ENCODE measurements around the gene FAM114A2. TPM values are rescaled to one million over a fixed set of nuclear protein-coding genes. Genes with fewer than 3 reads are reported as not detected.
"Not testable (repeated sequence)": the region's sequence is repeated elsewhere in the genome, so short reads cannot be mapped to it uniquely, and the experiment has no call there.

The FAM114A2 gene
- total and polyA plus RNA-seq, 4 donors, result 5.4 to 18.3 (median 11.6) TPM

DNA sequence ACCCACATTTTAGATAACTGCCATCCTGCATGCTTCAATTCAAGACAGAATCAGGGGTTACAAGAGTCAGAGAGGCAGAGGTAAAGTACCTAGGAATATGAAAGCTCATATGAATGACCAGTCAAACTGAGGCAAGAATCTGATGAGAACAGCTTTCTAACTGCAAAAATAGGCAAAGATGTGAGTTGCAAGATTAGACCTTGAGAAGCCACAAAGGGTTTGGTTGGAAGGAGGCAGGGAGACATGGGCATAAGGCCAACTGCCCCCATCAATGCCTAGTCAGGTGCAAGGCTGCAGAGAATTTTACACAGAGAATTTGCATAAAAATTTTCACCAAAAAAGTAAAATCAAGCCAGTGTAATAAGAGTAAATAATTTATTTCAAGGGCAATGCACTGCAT is 12.8 kb downstream of the FAM114A2 start:
- Histone ChIP-seq H3K9ac (ENCODE audit: low read depth in 1 of 2, low read length in 2 of 2) (no peak overlapping the region), H3K27ac (ENCODE audit: low read depth in 1 of 2, low read length in 2 of 2) (no peak overlapping the region), H3K27me3 (ENCODE audit: control insufficient read depth in 4 of 4, insufficient read depth in 4 of 4, low read length in 3 of 4) (no peaks in the 10 kb centered on the region), H3K4me1 (ENCODE audit: control insufficient read depth in 4 of 4, insufficient read depth in 4 of 4, low read length in 3 of 4) (no peaks in the 10 kb centered on the region), H3K9me3 (ENCODE audit: control insufficient read depth in 4 of 4, low read length in 3 of 4) (no peaks in the 10 kb centered on the region), H3K4me3 (ENCODE audit: low read depth in 1 of 3, low read length in 3 of 3) (no peak overlapping the region), H3K36me3 (ENCODE audit: control insufficient read depth in 4 of 4, insufficient read depth in 3 of 4, low read depth in 1 of 4, low read length in 3 of 4) (peaks cover 0 to 34% (median 25%) of the 10 kb centered on the region in 4 donors)
- no peak for DNase-seq (ENCODE audit: low spot score)
- TF ChIP-seq GABPA (IDR thresholded peaks at IDR 0.05 in 1 of 2, conservative IDR thresholded peaks at IDR 0.05 in 1 of 2) (no peak), ZBTB33 (IDR thresholded peaks at IDR 0.05) (no peak), TAF1 (conservative IDR thresholded peaks at IDR 0.05) (no peak)
- TF ChIP-seq, protein P1, sequence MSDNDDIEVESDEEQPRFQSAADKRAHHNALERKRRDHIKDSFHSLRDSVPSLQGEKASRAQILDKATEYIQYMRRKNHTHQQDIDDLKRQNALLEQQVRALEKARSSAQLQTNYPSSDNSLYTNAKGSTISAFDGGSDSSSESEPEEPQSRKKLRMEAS (IDR thresholded peaks at IDR 0.05), result no peak

DNA sequence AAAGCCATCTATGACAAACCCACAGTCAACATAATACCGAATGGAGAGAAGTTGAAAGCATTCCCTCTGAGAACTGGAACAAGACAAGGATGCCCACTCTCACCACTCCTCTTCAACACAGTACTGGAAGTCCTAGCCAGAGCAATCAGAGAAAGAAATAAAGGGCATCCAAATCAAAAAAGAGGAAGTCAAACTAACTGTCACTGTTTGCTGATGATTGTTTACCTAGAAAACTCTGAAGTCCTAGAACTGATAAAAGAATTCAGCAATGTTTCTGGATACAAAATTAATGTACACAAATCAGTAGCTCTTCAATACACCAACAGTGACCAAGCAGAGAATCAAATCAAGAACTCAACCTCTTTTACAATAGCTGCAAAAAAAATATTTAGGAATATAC is 19.8 kb downstream of the FAM114A2 start:
- DNase-seq (ENCODE audit: low spot score); H3K36me3 ChIP-seq (ENCODE audit: control insufficient read depth in 4 of 4, insufficient read depth in 3 of 4, low read depth in 1 of 4, low read length in 3 of 4); H3K9me3 ChIP-seq (ENCODE audit: control insufficient read depth in 4 of 4, low read length in 3 of 4); H3K9ac ChIP-seq (ENCODE audit: low read depth in 1 of 2, low read length in 2 of 2); H3K27me3 ChIP-seq (ENCODE audit: control insufficient read depth in 4 of 4, insufficient read depth in 4 of 4, low read length in 3 of 4); H3K4me1 ChIP-seq (ENCODE audit: control insufficient read depth in 4 of 4, insufficient read depth in 4 of 4, low read length in 3 of 4); H3K4me3 ChIP-seq (ENCODE audit: low read depth in 1 of 3, low read length in 3 of 3); H3K27ac ChIP-seq (ENCODE audit: low read depth in 1 of 2, low read length in 2 of 2): not testable (repeated sequence)
- 97% methylated on average over 1 of the region's 1 CpG for WGBS

- H3K9me3 ChIP-seq (ENCODE audit: control insufficient read depth in 4 of 4, low read length in 3 of 4), result no peaks in the 10 kb centered on the region
- no peak overlapping the region for H3K9ac ChIP-seq (ENCODE audit: low read depth in 1 of 2, low read length in 2 of 2)
- TF ChIP-seq ATF3 (IDR thresholded peaks at IDR 0.05) (no peak), FOXA2 (IDR thresholded peaks at IDR 0.05) (no peak), RXRA (IDR thresholded peaks at IDR 0.05) (no peak), RAD21 (IDR thresholded peaks at IDR 0.05) (no peak), SP1 (IDR thresholded peaks at IDR 0.05) (no peak), TAF1 (conservative IDR thresholded peaks at IDR 0.05) (no peak), ZBTB33 (IDR thresholded peaks at IDR 0.05) (no peak), EGR1 (IDR thresholded peaks at IDR 0.05; ENCODE audit: low read depth in 2 of 2) (no peak), GABPA (IDR thresholded peaks at IDR 0.05 in 1 of 2, conservative IDR thresholded peaks at IDR 0.05 in 1 of 2) (no peak), HNF4A (conservative IDR thresholded peaks at IDR 0.05) (no peak), CTCF (IDR thresholded peaks at IDR 0.05; ENCODE audit: low read depth, low read length, missing input control) (no peak), FOXA1 (IDR thresholded peaks at IDR 0.05) (no peak), JUND (IDR thresholded peaks at IDR 0.05) (no peak), HNF4G (IDR thresholded peaks at IDR 0.05) (no peak)
- TF ChIP-seq, protein P2, sequence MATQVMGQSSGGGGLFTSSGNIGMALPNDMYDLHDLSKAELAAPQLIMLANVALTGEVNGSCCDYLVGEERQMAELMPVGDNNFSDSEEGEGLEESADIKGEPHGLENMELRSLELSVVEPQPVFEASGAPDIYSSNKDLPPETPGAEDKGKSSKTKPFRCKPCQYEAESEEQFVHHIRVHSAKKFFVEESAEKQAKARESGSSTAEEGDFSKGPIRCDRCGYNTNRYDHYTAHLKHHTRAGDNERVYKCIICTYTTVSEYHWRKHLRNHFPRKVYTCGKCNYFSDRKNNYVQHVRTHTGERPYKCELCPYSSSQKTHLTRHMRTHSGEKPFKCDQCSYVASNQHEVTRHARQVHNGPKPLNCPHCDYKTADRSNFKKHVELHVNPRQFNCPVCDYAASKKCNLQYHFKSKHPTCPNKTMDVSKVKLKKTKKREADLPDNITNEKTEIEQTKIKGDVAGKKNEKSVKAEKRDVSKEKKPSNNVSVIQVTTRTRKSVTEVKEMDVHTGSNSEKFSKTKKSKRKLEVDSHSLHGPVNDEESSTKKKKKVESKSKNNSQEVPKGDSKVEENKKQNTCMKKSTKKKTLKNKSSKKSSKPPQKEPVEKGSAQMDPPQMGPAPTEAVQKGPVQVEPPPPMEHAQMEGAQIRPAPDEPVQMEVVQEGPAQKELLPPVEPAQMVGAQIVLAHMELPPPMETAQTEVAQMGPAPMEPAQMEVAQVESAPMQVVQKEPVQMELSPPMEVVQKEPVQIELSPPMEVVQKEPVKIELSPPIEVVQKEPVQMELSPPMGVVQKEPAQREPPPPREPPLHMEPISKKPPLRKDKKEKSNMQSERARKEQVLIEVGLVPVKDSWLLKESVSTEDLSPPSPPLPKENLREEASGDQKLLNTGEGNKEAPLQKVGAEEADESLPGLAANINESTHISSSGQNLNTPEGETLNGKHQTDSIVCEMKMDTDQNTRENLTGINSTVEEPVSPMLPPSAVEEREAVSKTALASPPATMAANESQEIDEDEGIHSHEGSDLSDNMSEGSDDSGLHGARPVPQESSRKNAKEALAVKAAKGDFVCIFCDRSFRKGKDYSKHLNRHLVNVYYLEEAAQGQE (IDR thresholded peaks at IDR 0.05), result no peak
- TF ChIP-seq, protein P1 (IDR thresholded peaks at IDR 0.05), result no peak
- DNase-seq (ENCODE audit: low spot score), result no peak
- peaks cover 1 to 14% (median 5%) of the 10 kb centered on the region in 4 donors for H3K36me3 ChIP-seq (ENCODE audit: control insufficient read depth in 4 of 4, insufficient read depth in 3 of 4, low read depth in 1 of 4, low read length in 3 of 4)
- no peak overlapping the region for H3K4me3 ChIP-seq (ENCODE audit: low read depth in 1 of 3, low read length in 3 of 3)
- 94% methylated on average over 4 of the region's 4 CpGs for WGBS
- H3K27ac ChIP-seq (ENCODE audit: low read depth in 1 of 2, low read length in 2 of 2), result no peak overlapping the region
- H3K4me1 ChIP-seq (ENCODE audit: control insufficient read depth in 4 of 4, insufficient read depth in 4 of 4, low read length in 3 of 4), result no peaks in the 10 kb centered on the region
- H3K27me3 ChIP-seq (ENCODE audit: control insufficient read depth in 4 of 4, insufficient read depth in 4 of 4, low read length in 3 of 4), result no peaks in the 10 kb centered on the region
Observed at GRCh38 chr5:154015071-154015693, 23.5 kb downstream of the FAM114A2 start.

Measured in liver (tissue), 9 donors.